ENCODE data around the gene YY1.
"Not testable (repeated sequence)": the region's sequence is repeated elsewhere in the genome, so short reads cannot be mapped to it uniquely, and the experiment has no call there.

Gene YY1

GRCh38 chr14:100292301-100292775 is 53.4 kb downstream of the YY1 start:
- DNase-seq (ENCODE audit: low read depth, low spot score): no peak
- H3K4me3 ChIP-seq (ENCODE audit: low read length): no peak overlapping the region

DNA sequence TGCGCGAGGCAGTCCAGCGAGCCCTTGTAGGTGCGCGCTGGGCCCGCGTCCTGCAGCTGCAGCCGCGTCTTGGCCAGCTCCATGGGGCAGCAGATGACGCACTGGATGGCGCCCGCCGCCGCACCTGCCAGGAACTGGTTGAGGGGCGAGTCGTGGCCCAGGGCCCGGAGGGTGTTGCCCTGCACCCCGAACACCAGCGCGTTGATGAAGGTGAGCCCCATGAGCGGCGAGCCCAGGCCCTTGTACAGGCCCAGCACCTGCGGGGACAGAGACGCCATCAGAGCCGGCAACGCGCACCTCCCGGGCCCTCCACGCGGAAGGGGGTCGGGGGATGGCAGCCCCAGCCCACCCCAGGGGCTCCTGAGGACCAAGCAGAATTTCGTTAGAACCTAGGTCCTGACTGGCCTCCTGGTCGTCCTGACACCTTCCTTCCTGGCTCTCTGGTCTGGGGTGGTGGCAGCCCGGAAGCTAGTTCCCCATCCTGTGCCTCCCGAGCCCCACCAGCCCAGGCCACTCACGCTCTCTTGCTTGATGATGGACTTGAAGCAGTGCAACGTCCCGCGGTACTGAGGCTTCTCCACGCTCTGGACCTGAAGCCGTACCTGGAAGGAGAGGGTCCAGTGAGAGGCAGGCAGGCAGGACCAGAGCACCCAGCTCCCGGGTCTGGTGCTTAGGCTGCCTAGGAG is 54.0 kb downstream of the YY1 start:
- H3K4me3 ChIP-seq (ENCODE audit: low read length): no peak overlapping the region
- no peak for DNase-seq (ENCODE audit: low read depth, low spot score)

GRCh38 chr14:100293497-100294212 is 54.7 kb downstream of the YY1 start:
- DNase-seq (ENCODE audit: low read depth, low spot score): no peak
- H3K4me3 ChIP-seq (ENCODE audit: low read length): no peak overlapping the region

DNA sequence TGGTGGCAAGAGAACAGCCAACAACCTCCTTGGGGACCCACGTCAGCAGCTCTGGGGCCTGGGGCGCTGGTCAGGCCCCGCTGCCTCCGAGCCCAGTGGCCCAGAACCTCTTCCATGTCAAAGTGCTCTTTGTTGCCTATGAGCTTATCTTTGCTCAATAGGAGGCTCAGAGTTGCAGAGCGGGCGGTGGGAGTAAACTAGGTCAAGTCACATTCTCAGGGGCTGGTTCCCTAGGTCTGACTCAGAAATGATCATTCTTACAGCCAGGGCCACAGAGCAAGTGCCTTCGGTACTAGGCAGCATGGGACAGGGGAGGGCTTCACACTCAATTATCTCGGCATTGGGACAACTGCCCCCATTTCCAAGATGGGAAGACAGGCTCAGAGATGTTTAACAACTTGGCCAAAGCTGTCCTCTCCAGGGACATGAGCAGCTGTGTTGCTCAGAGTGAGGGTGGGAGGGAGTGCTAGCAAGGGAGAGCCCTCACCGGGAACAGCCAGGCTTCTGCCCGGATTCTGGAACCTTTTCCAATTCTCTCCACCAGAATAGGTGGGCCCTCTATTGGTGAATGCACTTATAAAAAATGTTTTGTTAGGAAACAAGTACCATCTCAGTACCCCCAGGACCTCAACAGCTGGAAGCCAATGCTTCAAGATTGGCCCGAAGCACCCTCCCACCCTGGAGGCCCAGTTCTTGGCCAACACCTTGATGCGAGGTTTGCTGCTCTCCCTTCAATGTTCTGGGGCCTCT is 55.4 kb downstream of the YY1 start:
- no peak for DNase-seq (ENCODE audit: low read depth, low spot score)
- H3K4me3 ChIP-seq (ENCODE audit: low read length): no peak overlapping the region

- no peak overlapping the region for H3K4me3 ChIP-seq (ENCODE audit: low read length)
- DNase-seq (ENCODE audit: low read depth, low spot score): no peak
These were observed 56.0 kb downstream of the YY1 start for GRCh38 chr14:100294963-100295330.

DNA sequence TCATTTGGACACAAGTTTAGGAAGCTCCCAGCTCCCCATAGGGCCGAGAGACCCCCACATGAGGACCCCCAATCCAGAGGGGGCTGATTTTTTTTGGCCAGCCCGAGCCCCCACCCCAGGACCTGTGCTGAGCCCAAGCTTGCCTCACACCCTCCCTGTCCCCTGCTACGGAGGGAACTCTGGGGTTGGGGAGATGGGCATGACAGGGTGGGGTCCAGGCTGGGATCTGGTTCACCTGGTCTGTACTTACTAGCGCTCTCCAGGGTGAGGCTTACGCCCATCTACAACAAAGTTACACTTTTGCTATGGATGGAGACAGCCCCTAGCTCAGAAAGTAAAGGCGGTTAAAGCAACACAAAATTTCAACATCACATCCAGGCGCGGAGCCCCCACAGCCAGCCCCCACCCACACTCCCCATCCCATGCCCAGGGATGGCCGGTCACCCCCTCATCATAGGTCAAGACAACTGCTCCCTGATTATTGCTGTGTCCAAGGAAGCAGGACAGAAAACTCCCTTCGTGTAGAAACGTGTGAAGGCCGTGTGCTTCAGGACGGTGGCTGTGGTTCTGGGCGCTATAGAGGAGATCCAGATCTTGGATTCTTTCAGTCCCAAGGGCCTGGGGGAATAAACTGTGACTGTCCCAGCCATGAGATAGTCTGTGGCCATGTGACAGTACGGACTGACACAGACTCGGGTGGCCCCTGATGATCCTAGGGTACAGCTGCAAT is 56.6 kb downstream of the YY1 start:
- DNase-seq (ENCODE audit: low read depth, low spot score): no peak
- H3K4me3 ChIP-seq (ENCODE audit: low read length): no peak overlapping the region

DNA sequence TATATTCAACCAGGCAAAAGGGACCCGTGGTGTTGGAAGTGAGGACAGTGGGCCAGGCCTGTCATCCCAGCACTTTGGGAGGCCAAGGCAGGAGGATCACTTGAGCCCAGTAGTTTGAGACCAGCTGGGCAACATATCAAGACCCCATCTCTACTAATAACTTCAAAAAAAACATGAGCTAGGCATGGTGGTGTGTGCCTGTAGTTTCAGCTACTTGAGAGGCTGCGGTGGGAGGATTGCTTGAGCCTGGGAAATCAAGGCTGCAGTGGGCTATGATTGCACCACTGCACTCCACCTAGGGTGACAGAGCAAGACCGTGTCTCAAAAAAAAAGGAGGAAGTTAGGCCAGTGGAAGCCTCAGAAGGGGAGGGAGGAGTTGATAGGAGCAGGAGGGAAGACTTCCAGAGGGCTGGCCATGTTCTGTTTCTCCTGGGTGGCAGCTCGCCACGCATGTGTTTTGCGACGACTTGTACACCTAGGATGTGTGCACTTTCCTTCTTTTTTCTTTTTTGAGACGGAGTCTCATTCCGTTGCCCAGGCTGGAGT is 57.2 kb downstream of the YY1 start:
- no peak for DNase-seq (ENCODE audit: low read depth, low spot score)

DNA sequence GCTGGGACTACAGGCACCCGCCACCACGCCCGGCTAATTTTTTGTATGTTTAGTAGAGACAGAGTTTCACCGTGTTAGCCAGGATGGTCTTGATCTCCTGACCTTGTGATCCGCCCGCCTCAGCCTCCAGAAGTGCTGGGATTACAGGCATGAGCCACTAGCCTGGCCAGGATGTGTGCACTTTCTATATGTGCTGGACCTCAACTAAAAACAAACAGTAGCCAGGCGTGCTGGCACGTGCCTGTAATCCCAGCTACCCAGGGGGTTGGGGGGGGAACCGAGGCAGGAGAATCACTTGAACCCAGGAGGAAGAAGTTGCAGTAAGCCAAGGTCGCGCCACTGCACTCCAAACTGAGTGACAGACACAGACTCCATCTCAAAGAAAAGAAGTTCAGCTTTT is 57.8 kb downstream of the YY1 start:
- DNase-seq (ENCODE audit: low read depth, low spot score); H3K4me3 ChIP-seq (ENCODE audit: low read length): not testable (repeated sequence)

More for the DNA sequence above, 57.2 kb downstream of the YY1 start:
- no peak overlapping the region for H3K4me3 ChIP-seq (ENCODE audit: low read length)

GRCh38 chr14:100297320-100298300 is 58.7 kb downstream of the YY1 start:
- no peak for DNase-seq (ENCODE audit: low read depth, low spot score)
- no peak overlapping the region for H3K4me3 ChIP-seq (ENCODE audit: low read length)

- H3K4me3 ChIP-seq (ENCODE audit: low read length): no peak overlapping the region
- DNase-seq (ENCODE audit: low read depth, low spot score): no peak
These were observed 59.8 kb downstream of the YY1 start for GRCh38 chr14:100298551-100299237.

DNA sequence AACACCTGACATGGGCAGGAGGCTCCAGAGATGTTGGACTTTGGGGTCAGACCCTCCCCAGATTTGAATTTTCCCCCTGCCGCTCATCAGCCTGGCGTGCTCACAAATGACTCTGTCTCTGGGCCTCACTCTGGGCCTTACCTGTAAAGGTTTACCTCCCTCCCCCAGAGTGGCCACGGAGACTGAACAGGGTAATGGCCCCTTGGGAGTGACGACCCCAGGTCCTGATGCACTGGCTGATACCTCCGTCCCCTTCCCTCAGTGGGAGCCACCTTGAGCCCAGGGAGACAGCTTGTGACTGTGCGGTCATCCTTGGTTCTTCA is 60.3 kb downstream of the YY1 start:
- no peak for DNase-seq (ENCODE audit: low read depth, low spot score)
- H3K4me3 ChIP-seq (ENCODE audit: low read length): no peak overlapping the region

- H3K4me3 ChIP-seq (ENCODE audit: low read length): no peak overlapping the region
- DNase-seq (ENCODE audit: low read depth, low spot score): no peak
These were observed 63.7 kb downstream of the YY1 start for GRCh38 chr14:100302616-100303015.

- no peak overlapping the region for H3K4me3 ChIP-seq (ENCODE audit: low read length)
- no peak for DNase-seq (ENCODE audit: low read depth, low spot score)
These were observed 64.2 kb downstream of the YY1 start for GRCh38 chr14:100303179-100303578.

DNA sequence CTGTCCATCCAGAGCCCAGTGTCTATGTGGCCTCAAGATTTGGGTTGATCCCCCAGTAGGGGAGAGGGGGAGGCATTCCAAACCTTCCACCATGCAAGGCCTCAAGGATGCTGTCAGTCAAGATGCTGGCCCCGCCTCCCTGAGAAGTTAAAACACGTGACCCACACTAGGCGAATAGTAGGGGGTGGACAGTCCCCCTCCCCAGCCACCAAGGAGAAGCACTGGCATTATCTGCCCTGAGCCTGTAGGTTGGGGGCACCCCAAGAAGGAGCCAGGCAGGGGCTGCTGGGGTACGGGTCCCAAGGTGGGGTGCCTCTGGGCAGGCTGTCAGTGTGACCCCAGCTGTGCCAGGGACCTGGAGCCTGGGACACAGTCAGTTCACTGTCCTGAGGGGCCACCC is 65.0 kb downstream of the YY1 start:
- no peak overlapping the region for H3K4me3 ChIP-seq (ENCODE audit: low read length)
- no peak for DNase-seq (ENCODE audit: low read depth, low spot score)

- H3K4me3 ChIP-seq (ENCODE audit: low read length): peak overlapping the region; percentile 74
- DNase-seq (ENCODE audit: low read depth, low spot score): peak; percentile 31
These were observed 65.9 kb downstream of the YY1 start for GRCh38 chr14:100304825-100305323.

GRCh38 chr14:100305324-100306100 is 66.6 kb downstream of the YY1 start:
- peak; percentile 62 for DNase-seq (ENCODE audit: low read depth, low spot score)

More at GRCh38 chr14:100305324-100306100, 66.6 kb downstream of the YY1 start:
- peak overlapping the region; percentile 74 for H3K4me3 ChIP-seq (ENCODE audit: low read length)

All from Jurkat, Clone E6-1 (cell line).